MM.1S (cell line): Measurements from ENCODE around the gene ACOT13.

Experiments
- DNase-seq: peaks from one replicate; pipeline ENCODE4 v3.0.0-alpha.2; 2015
- H2AFZ ChIP-seq: fragments of 300-600 bp; sonication (generic); 2 replicates; pipeline ENCODE4 v1.6.0; 2016; ENCODE audit warnings: antibody characterized with exemption, low read length
- H3F3A ChIP-seq: fragments of 300-600 bp; sonication (generic); 2 replicates; pipeline ENCODE4 v1.6.1; 2016; ENCODE audit warnings: mild to moderate bottlenecking, antibody characterized with exemption, low read length, moderate library complexity, mixed read lengths; ENCODE audit not compliant: insufficient read depth
- H3K27ac ChIP-seq: fragments of 300-600 bp; sonication (generic); 2 replicates; pipeline ENCODE4 v1.5.1; 2016; ENCODE audit warnings: mild to moderate bottlenecking, low read length
- H3K27me3 ChIP-seq: fragments of 300-600 bp; sonication (generic); replicated peaks from 2 replicates; pipeline ENCODE4 v1.6.0; 2016; ENCODE audit warnings: low read length; ENCODE audit not compliant: insufficient read depth
- H3K36me3 ChIP-seq: fragments of 300-600 bp; sonication (generic); replicated peaks from 2 replicates; pipeline ENCODE4 v1.6.1; 2016; ENCODE audit warnings: mild to moderate bottlenecking, low read length, mixed read lengths; ENCODE audit not compliant: insufficient read depth
- H3K4me1 ChIP-seq: fragments of 300-600 bp; sonication (generic); 2 replicates; pipeline ENCODE4 v1.6.1; 2016; ENCODE audit warnings: low read length, mixed read lengths
- H3K4me2 ChIP-seq: fragments of 300-600 bp; sonication (generic); 2 replicates; pipeline ENCODE4 v1.6.0; 2016; ENCODE audit warnings: low read depth, low read length
- H3K4me3 ChIP-seq: fragments of 300-600 bp; sonication (generic); 2 replicates; pipeline ENCODE4 v1.5.1; 2016; ENCODE audit warnings: low read length, mixed read lengths
- H3K79me2 ChIP-seq: fragments of 300-600 bp; sonication (generic); 2 replicates; pipeline ENCODE4 v1.6.1; 2016; ENCODE audit warnings: mixed run types, low read length, mixed read lengths
- H3K9ac ChIP-seq: fragments of 300-600 bp; sonication (generic); 2 replicates; pipeline ENCODE4 v1.6.1; 2016; ENCODE audit warnings: low read length, mixed read lengths
- H3K9me2 ChIP-seq: fragments of 300-600 bp; sonication (generic); replicated peaks from 2 replicates; pipeline ENCODE4 v1.6.1; 2016; ENCODE audit warnings: mild to moderate bottlenecking, low read length, mixed read lengths; ENCODE audit not compliant: insufficient read depth
- H3K9me3 ChIP-seq: fragments of 300-600 bp; sonication (generic); replicated peaks from 2 replicates; pipeline ENCODE4 v1.6.1; 2016; ENCODE audit warnings: mild to moderate bottlenecking, low read length, mixed read lengths; ENCODE audit not compliant: insufficient read depth
- H4K20me1 ChIP-seq: fragments of 300-600 bp; sonication (generic); 2 replicates; pipeline ENCODE4 v1.6.1; 2016; ENCODE audit warnings: mild to moderate bottlenecking, low read length, moderate library complexity, mixed read lengths; ENCODE audit not compliant: insufficient read depth
- CTCF ChIP-seq: fragments of 300-600 bp; sonication (generic); IDR thresholded peaks from 2 replicates; pipeline ENCODE4 v1.5.1; 2016; ENCODE audit warnings: antibody characterized with exemption, low read length, mixed read lengths
- EZH2 ChIP-seq: fragments of 300-600 bp; sonication (generic); optimal IDR thresholded peaks from 2 replicates; pipeline ENCODE3; 2017; ENCODE audit warnings: low read depth, mild to moderate bottlenecking, antibody characterized with exemption, low read length, mixed read lengths
- EZH2phosphoT487 ChIP-seq: fragments of 300-600 bp; sonication (generic); IDR thresholded peaks from 2 replicates; pipeline ENCODE4 v1.6.1; 2018; ENCODE audit warnings: antibody characterized with exemption, low read length

Gene ACOT13

GRCh38 chr6:24686408-24686807 lies 19.5 kb downstream of the ACOT13 start:
- Histone ChIP-seq H4K20me1 (no peaks in the 10 kb centered on the region), H3F3A (no peaks in the 10 kb centered on the region), H3K36me3 (no peaks in the 10 kb centered on the region), H2AFZ (no peak overlapping the region), H3K79me2 (no peaks in the 10 kb centered on the region), H3K9me2 (no peaks in the 10 kb centered on the region), H3K9me3 (no peaks in the 10 kb centered on the region), H3K4me1 (no peaks in the 10 kb centered on the region), H3K27ac (no peak overlapping the region), H3K27me3 (no peaks in the 10 kb centered on the region), H3K4me2 (no peak overlapping the region), H3K4me3 (no peak overlapping the region), H3K9ac (no peak overlapping the region)
- TF ChIP-seq EZH2phosphoT487 = no peak
- TF ChIP-seq CTCF = no peak
- no peak for TF ChIP-seq EZH2
- no peak for DNase-seq

- TF ChIP-seq EZH2phosphoT487 (no peak), EZH2 (no peak), CTCF (no peak)
- Histone ChIP-seq H3F3A (no peaks in the 10 kb centered on the region), H3K27me3 (no peaks in the 10 kb centered on the region), H3K36me3 (no peaks in the 10 kb centered on the region), H3K4me1 (no peaks in the 10 kb centered on the region), H3K4me2 (no peak overlapping the region), H4K20me1 (no peaks in the 10 kb centered on the region), H3K9ac (no peak overlapping the region), H3K4me3 (no peak overlapping the region), H2AFZ (no peak overlapping the region), H3K79me2 (no peaks in the 10 kb centered on the region), H3K9me2 (no peaks in the 10 kb centered on the region), H3K9me3 (no peaks in the 10 kb centered on the region), H3K27ac (no peak overlapping the region)
- DNase-seq = no peak
Observed at GRCh38 chr6:24686946-24687345, 20.1 kb downstream of the ACOT13 start.

- Histone ChIP-seq H3K27ac (no peak overlapping the region), H3K9ac (no peak overlapping the region), H3F3A (no peaks in the 10 kb centered on the region), H3K4me3 (no peak overlapping the region), H3K36me3 (no peaks in the 10 kb centered on the region), H4K20me1 (no peaks in the 10 kb centered on the region), H3K4me2 (no peak overlapping the region), H2AFZ (no peak overlapping the region), H3K9me2 (no peaks in the 10 kb centered on the region), H3K9me3 (no peaks in the 10 kb centered on the region), H3K79me2 (no peaks in the 10 kb centered on the region), H3K27me3 (no peaks in the 10 kb centered on the region), H3K4me1 (no peaks in the 10 kb centered on the region)
- DNase-seq = no peak
- TF ChIP-seq EZH2phosphoT487 = no peak
- TF ChIP-seq EZH2 = no peak
- no peak for TF ChIP-seq CTCF
Observed at GRCh38 chr6:24689964-24690363, 23.1 kb downstream of the ACOT13 start.
